ENCODE measurements around the gene SH2D3C. TPM values are rescaled to one million over a fixed set of nuclear protein-coding genes. Genes with fewer than 3 reads are reported as not detected.

Gene SH2D3C
- total and polyA plus RNA-seq, 10 of the 15 experiments (the other 5 are each of a cell fraction or from before 2014, with no cell fraction given): 1.2 to 23.5 (median 16.2) TPM

GRCh38 chr9:127779136-127779981 lies 893 bp upstream of the SH2D3C start (continued):
- TF ChIP-seq, protein P1, sequence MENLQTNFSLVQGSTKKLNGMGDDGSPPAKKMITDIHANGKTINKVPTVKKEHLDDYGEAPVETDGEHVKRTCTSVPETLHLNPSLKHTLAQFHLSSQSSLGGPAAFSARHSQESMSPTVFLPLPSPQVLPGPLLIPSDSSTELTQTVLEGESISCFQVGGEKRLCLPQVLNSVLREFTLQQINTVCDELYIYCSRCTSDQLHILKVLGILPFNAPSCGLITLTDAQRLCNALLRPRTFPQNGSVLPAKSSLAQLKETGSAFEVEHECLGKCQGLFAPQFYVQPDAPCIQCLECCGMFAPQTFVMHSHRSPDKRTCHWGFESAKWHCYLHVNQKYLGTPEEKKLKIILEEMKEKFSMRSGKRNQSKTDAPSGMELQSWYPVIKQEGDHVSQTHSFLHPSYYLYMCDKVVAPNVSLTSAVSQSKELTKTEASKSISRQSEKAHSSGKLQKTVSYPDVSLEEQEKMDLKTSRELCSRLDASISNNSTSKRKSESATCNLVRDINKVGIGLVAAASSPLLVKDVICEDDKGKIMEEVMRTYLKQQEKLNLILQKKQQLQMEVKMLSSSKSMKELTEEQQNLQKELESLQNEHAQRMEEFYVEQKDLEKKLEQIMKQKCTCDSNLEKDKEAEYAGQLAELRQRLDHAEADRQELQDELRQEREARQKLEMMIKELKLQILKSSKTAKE (IDR thresholded peaks at IDR 0.05; ENCODE audit: low read depth, poor library complexity, severe bottlenecking): peak; percentile 34
- TF ChIP-seq, protein P2, sequence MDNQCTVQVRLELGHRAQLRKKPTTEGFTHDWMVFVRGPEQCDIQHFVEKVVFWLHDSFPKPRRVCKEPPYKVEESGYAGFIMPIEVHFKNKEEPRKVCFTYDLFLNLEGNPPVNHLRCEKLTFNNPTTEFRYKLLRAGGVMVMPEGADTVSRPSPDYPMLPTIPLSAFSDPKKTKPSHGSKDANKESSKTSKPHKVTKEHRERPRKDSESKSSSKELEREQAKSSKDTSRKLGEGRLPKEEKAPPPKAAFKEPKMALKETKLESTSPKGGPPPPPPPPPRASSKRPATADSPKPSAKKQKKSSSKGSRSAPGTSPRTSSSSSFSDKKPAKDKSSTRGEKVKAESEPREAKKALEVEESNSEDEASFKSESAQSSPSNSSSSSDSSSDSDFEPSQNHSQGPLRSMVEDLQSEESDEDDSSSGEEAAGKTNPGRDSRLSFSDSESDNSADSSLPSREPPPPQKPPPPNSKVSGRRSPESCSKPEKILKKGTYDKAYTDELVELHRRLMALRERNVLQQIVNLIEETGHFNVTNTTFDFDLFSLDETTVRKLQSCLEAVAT (IDR thresholded peaks at IDR 0.05): peak; percentile 36; the same call in 1 of the 2 replicates
- TF ChIP-seq ZNF592 (IDR thresholded peaks at IDR 0.05) (no peak), CEBPB (IDR thresholded peaks at IDR 0.05; ENCODE audit: borderline replicate concordance in 1 of 2, low read depth in 2 of 2, low read length in 2 of 2) (peak in 1 of 2 experiments; percentile 64; a peak in 1 of 4 replicates), POLR2A (IDR thresholded peaks at IDR 0.05; ENCODE audit: low read depth, low read length) (peak; percentile 50; the same call in 1 of the 2 replicates), TCF12 (IDR thresholded peaks at IDR 0.05; ENCODE audit: low read depth, low read length) (peak; percentile 85), HDGF (IDR thresholded peaks at IDR 0.05) (0 out of 2 replicates have a peak, but pooled peaks have one; percentile 31), SRF (IDR thresholded peaks at IDR 0.05; ENCODE audit: low read depth in 2 of 2, low read length in 2 of 2) (0 out of 4 replicates have a peak, but pooled peaks of 1 of the 2 experiments have one; percentile 15), BHLHE40 (IDR thresholded peaks at IDR 0.05; ENCODE audit: borderline replicate concordance in 1 of 2, low read depth in 2 of 2, low read length in 1 of 2) (peak; percentile 50 to 64; a peak in 2 of 4 replicates), TBL1XR1 (IDR thresholded peaks at IDR 0.05; ENCODE audit: low read depth, low read length) (0 out of 2 replicates have a peak, but pooled peaks have one; percentile 23), YY1 (IDR thresholded peaks at IDR 0.05; ENCODE audit: low read depth, low read length) (0 out of 2 replicates have a peak, but pooled peaks have one; percentile 16), NFYB (IDR thresholded peaks at IDR 0.05; ENCODE audit: insufficient read depth, low read depth, low read length) (peak; percentile 58; the same call in 1 of the 2 replicates), SUZ12 (IDR thresholded peaks at IDR 0.05; ENCODE audit: unreplicated experiment) (no peak)
- TF ChIP-seq, protein P3, sequence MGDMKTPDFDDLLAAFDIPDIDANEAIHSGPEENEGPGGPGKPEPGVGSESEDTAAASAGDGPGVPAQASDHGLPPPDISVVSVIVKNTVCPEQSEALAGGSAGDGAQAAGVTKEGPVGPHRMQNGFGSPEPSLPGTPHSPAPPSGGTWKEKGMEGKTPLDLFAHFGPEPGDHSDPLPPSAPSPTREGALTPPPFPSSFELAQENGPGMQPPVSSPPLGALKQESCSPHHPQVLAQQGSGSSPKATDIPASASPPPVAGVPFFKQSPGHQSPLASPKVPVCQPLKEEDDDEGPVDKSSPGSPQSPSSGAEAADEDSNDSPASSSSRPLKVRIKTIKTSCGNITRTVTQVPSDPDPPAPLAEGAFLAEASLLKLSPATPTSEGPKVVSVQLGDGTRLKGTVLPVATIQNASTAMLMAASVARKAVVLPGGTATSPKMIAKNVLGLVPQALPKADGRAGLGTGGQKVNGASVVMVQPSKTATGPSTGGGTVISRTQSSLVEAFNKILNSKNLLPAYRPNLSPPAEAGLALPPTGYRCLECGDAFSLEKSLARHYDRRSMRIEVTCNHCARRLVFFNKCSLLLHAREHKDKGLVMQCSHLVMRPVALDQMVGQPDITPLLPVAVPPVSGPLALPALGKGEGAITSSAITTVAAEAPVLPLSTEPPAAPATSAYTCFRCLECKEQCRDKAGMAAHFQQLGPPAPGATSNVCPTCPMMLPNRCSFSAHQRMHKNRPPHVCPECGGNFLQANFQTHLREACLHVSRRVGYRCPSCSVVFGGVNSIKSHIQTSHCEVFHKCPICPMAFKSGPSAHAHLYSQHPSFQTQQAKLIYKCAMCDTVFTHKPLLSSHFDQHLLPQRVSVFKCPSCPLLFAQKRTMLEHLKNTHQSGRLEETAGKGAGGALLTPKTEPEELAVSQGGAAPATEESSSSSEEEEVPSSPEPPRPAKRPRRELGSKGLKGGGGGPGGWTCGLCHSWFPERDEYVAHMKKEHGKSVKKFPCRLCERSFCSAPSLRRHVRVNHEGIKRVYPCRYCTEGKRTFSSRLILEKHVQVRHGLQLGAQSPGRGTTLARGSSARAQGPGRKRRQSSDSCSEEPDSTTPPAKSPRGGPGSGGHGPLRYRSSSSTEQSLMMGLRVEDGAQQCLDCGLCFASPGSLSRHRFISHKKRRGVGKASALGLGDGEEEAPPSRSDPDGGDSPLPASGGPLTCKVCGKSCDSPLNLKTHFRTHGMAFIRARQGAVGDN (IDR thresholded peaks at IDR 0.05): peak; percentile 60; the same call in 1 of the 2 replicates
- TF ChIP-seq, protein P4, sequence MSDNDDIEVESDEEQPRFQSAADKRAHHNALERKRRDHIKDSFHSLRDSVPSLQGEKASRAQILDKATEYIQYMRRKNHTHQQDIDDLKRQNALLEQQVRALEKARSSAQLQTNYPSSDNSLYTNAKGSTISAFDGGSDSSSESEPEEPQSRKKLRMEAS (IDR thresholded peaks at IDR 0.05; ENCODE audit: low read depth, low read length): peak; percentile 56; the same call in 1 of the 2 replicates

All from GM12878 (cell line).